Endothelial cell of umbilical vein (primary cell): ENCODE results near the gene MYOG. TPM values are rescaled to one million over a fixed set of nuclear protein-coding genes. Genes with fewer than 3 reads are reported as not detected.

Experiments used
- BruUV-seq: library from RNA; stranded (reverse); fragments of 400-500 nt; replicated peaks from 2 replicates; lab custom pipeline; 2021; lab: Mats Ljungman, UMichigan
- CTCF ChIA-PET: fragments of 300-600, 350-600 bp; sonication (Branson Sonifier 250); formaldehyde crosslinking; loops from one replicate; lab custom pipeline; 2021; ENCODE audit warnings: antibody characterized with exemption, inconsistent platforms; lab: Charles Lee
- POLR2A ChIA-PET: fragments of 300-600, 350-600 bp; sonication (Branson Sonifier 250); formaldehyde crosslinking; loops from one replicate; lab custom pipeline; 2021; ENCODE audit warnings: antibody characterized with exemption, inconsistent platforms; lab: Charles Lee
- DNase-seq: peaks from one replicate; pipeline ENCODE4 v3.0.0-alpha.2; 2011; ENCODE audit warnings: low read depth, low spot score
- FAIRE-seq: peaks from 2 replicates; lab custom pipeline; 2011; peaks lifted over from hg19 to GRCh38; lab: Jason Lieb, UNC
- H2AFZ ChIP-seq: 2 replicates; pipeline ENCODE4 v1.6.0; 2012; ENCODE audit warnings: low read depth, low read length, control low read depth, inconsistent platforms
- H3K27ac ChIP-seq: 2 replicates; pipeline ENCODE4 v1.5.1; 2011; ENCODE audit warnings: low read depth, mild to moderate bottlenecking, control low read depth, low read length, moderate library complexity; ENCODE audit not compliant: insufficient read depth
- H3K27me3 ChIP-seq, 2 experiments: 2 replicates each; pipeline versions ENCODE4 v1.6.0 to v1.6.1; 2011; ENCODE audit warnings: low read length in 2 of 2, mixed read lengths in 1 of 2; ENCODE audit not compliant: control insufficient read depth in 2 of 2, insufficient read depth in 2 of 2
- H3K36me3 ChIP-seq, 2 experiments: 2 replicates in 1 of 2; 3 replicates in 1 of 2; pipeline ENCODE4 v1.5.1; 2011; ENCODE audit warnings: low read length in 2 of 2, mild to moderate bottlenecking in 1 of 2, moderate library complexity in 1 of 2; ENCODE audit not compliant: control insufficient read depth in 2 of 2, insufficient read depth in 2 of 2; ENCODE audit errors: extremely low read depth in 1 of 2
- H3K4me1 ChIP-seq: 3 replicates; pipeline ENCODE4 v1.5.1; 2011; ENCODE audit warnings: mild to moderate bottlenecking, low read length; ENCODE audit not compliant: control insufficient read depth, insufficient read depth; ENCODE audit errors: extremely low read depth
- H3K4me2 ChIP-seq: 2 replicates; pipeline ENCODE4 v1.6.1; 2011; ENCODE audit warnings: low read length, control low read depth, mixed read lengths; ENCODE audit not compliant: insufficient read depth
- H3K4me3 ChIP-seq, 3 experiments: fragments of 200-600 bp in 1 of 3; sonication (generic), shearing (Covaris generic) in 1 of 3; replicated peaks in 1 of 3; 2 replicates each; pipeline ENCODE4 v1.5.1; 2011 to 2016; ENCODE audit warnings: control low read depth in 3 of 3, low read length in 3 of 3, mild to moderate bottlenecking in 2 of 3, inconsistent platforms in 1 of 3, low read depth in 1 of 3, moderate library complexity in 1 of 3; ENCODE audit not compliant: insufficient read depth in 1 of 3
- H3K79me2 ChIP-seq: 2 replicates; pipeline ENCODE4 v1.6.0; 2012; ENCODE audit warnings: low read length, inconsistent platforms; ENCODE audit not compliant: control insufficient read depth, insufficient read depth
- H3K9ac ChIP-seq: replicated peaks from 2 replicates; pipeline ENCODE3; 2011; ENCODE audit warnings: low read length, control low read depth; ENCODE audit not compliant: insufficient read depth; ENCODE audit errors: extremely low read depth
- H3K9me1 ChIP-seq: replicated peaks from 3 replicates; pipeline ENCODE4 v1.6.0; 2011; ENCODE audit warnings: mild to moderate bottlenecking, low read length; ENCODE audit not compliant: control insufficient read depth, insufficient read depth; ENCODE audit errors: extremely low read depth
- H3K9me3 ChIP-seq: replicated peaks from 2 replicates; pipeline ENCODE4 v1.5.1; 2012; ENCODE audit warnings: low read length, inconsistent platforms; ENCODE audit not compliant: control insufficient read depth, insufficient read depth
- H4K20me1 ChIP-seq: replicated peaks from 2 replicates; pipeline ENCODE3; 2011; ENCODE audit warnings: mild to moderate bottlenecking, low read length; ENCODE audit not compliant: control insufficient read depth, insufficient read depth; ENCODE audit errors: extremely low read depth
- EZH2 ChIP-seq: IDR thresholded peaks from 2 replicates; pipeline ENCODE4 v1.6.1; 2012; ENCODE audit warnings: borderline replicate concordance, low read depth, mild to moderate bottlenecking, moderate library complexity, low read length, inconsistent platforms; ENCODE audit not compliant: severe bottlenecking
- FOS ChIP-seq: IDR thresholded peaks from 2 replicates; pipeline ENCODE4 v1.6.1; 2011; ENCODE audit warnings: mild to moderate bottlenecking, low read length, moderate library complexity, borderline replicate concordance; ENCODE audit not compliant: insufficient read depth
- GATA2 ChIP-seq: IDR thresholded peaks from 2 replicates; pipeline ENCODE4 v1.7.0; 2011; ENCODE audit warnings: low read depth, mild to moderate bottlenecking, moderate library complexity, mixed read lengths, low read length; ENCODE audit not compliant: insufficient read length, insufficient read depth
- JUN ChIP-seq: IDR thresholded peaks from 2 replicates; pipeline ENCODE4 v1.6.1; 2011; ENCODE audit warnings: borderline replicate concordance, low read depth; ENCODE audit not compliant: insufficient read length, insufficient read depth
- MYC ChIP-seq: IDR thresholded peaks from one replicate; pipeline ENCODE4 v1.6.1; 2011; ENCODE audit warnings: mild to moderate bottlenecking, low read depth, low read length
- POLR2A ChIP-seq: IDR thresholded peaks from 2 replicates; pipeline ENCODE4 v1.6.1; 2012; ENCODE audit warnings: low read depth, mild to moderate bottlenecking, control low read depth, low read length
- POLR2AphosphoS5 ChIP-seq: IDR thresholded peaks from 2 replicates; pipeline ENCODE4 v1.6.1; 2012; ENCODE audit warnings: low read depth, mild to moderate bottlenecking, control low read depth, low read length, moderate library complexity; ENCODE audit not compliant: insufficient read depth
- dilution Hi-C: fragments of 300-500 bp; cut with MboI; formaldehyde crosslinking; loops from one replicate; pipeline ENCODE4 v1.15.0; 2019; ENCODE audit warnings: low sequenced_read_pairs; ENCODE audit not compliant: extremely low pct_ligation_motif_present
- intact Hi-C: fragments of 100-400 bp; cut with micrococcal nuclease; formaldehyde crosslinking; loops from one replicate; pipeline ENCODE4 v1.10.0; 2022
- polyA plus RNA-seq, 4 experiments: library from polyadenylated mRNA; depleted of rRNA in 3 of 4; stranded (reverse) in 3 of 4; unstranded in 1 of 4; fragments of >200 nt; gene quantifications; 2 replicates each; pipeline versions ENCODE4 v1.2.1 to v1.2.3, GENCODE V29; 2011 to 2012; ENCODE audit warnings: missing spikeins in 1 of 4
- total RNA-seq: library from RNA; stranded (reverse); gene quantifications from 2 replicates; pipeline ENCODE4 v1.2.3, GENCODE V29; 2021
- TF ChIP-seq, protein P1 (sequence below), 2 donors: IDR thresholded peaks; 1 replicate in 1 of 2; 2 replicates in 1 of 2; pipeline ENCODE4 v1.5.1; 2011; ENCODE audit warnings: low read length in 2 of 2, mild to moderate bottlenecking in 2 of 2, moderate library complexity in 2 of 2, control low read depth in 1 of 2, inconsistent platforms in 1 of 2, low read depth in 1 of 2; ENCODE audit not compliant: insufficient read depth in 1 of 2; ENCODE audit errors: extremely low read depth in 1 of 2
- TF ChIP-seq, protein P2 (sequence below): IDR thresholded peaks from 2 replicates; pipeline ENCODE4 v1.6.1; 2011; ENCODE audit not compliant: insufficient read depth, insufficient read length

Gene MYOG
- total and polyA plus RNA-seq, 2 donors (not counting 3 experiments of a cell fraction or from before 2014, with no cell fraction given), result not detected

GRCh38 chr1:203091761-203092330, 6.0 kb upstream of the MYOG start:
- Histone ChIP-seq H2AFZ (no peak overlapping the region), H4K20me1 (no peaks in the 10 kb centered on the region), H3K27ac (no peak overlapping the region), H3K4me1 (no peaks in the 10 kb centered on the region), H3K9me3 (no peaks in the 10 kb centered on the region), H3K4me3 (no peak overlapping the region), H3K27me3 (peaks cover 4 to 14% of the 10 kb centered on the region in 2 experiments), H3K4me2 (no peak overlapping the region), H3K9me1 (no peaks in the 10 kb centered on the region), H3K36me3 (no peaks in the 10 kb centered on the region), H3K79me2 (no peaks in the 10 kb centered on the region), H3K9ac (no peak overlapping the region)
- intact Hi-C loops (no loop called here), dilution Hi-C loops (no loop called here)
- DNase-seq (no peak), FAIRE-seq (no peak)
- TF ChIP-seq JUN, result no peak
- no peak for TF ChIP-seq GATA2
- TF ChIP-seq POLR2A, result no peak
- TF ChIP-seq EZH2, result no peak
- no peak for TF ChIP-seq MYC
- TF ChIP-seq POLR2AphosphoS5, result no peak
- TF ChIP-seq, protein P1, sequence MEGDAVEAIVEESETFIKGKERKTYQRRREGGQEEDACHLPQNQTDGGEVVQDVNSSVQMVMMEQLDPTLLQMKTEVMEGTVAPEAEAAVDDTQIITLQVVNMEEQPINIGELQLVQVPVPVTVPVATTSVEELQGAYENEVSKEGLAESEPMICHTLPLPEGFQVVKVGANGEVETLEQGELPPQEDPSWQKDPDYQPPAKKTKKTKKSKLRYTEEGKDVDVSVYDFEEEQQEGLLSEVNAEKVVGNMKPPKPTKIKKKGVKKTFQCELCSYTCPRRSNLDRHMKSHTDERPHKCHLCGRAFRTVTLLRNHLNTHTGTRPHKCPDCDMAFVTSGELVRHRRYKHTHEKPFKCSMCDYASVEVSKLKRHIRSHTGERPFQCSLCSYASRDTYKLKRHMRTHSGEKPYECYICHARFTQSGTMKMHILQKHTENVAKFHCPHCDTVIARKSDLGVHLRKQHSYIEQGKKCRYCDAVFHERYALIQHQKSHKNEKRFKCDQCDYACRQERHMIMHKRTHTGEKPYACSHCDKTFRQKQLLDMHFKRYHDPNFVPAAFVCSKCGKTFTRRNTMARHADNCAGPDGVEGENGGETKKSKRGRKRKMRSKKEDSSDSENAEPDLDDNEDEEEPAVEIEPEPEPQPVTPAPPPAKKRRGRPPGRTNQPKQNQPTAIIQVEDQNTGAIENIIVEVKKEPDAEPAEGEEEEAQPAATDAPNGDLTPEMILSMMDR (IDR thresholded peaks at IDR 0.05; ENCODE audit: extremely low read depth in 1 of 2, insufficient read depth in 1 of 2, low read depth in 1 of 2, low read length in 2 of 2), result no peak
- no peak for TF ChIP-seq FOS
- TF ChIP-seq, protein P2, sequence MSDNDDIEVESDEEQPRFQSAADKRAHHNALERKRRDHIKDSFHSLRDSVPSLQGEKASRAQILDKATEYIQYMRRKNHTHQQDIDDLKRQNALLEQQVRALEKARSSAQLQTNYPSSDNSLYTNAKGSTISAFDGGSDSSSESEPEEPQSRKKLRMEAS, result no peak
- no TSS peak for BruUV-seq
- POLR2A ChIA-PET, result no interaction called here
- CTCF ChIA-PET, result no interaction called here
